Effector memory CD4-positive, alpha-beta T cell (primary cell): ENCODE data around the gene KRT26.
A peak's percentile ranks its signal among the peaks of the same experiment; 100 is the strongest.

Experiments used
- DNase-seq, 3 donors: peaks; one replicate each; pipeline ENCODE4 v3.0.0-alpha.2; 2020
- H3K27ac ChIP-seq: 2 replicates; pipeline ENCODE4 v1.7.0; 2013; ENCODE audit warnings: mild to moderate bottlenecking, low read length, moderate library complexity; ENCODE audit not compliant: insufficient read depth, poor library complexity, severe bottlenecking
- H3K27me3 ChIP-seq: replicated peaks from 2 replicates; pipeline ENCODE4 v1.7.0; 2013; ENCODE audit warnings: mild to moderate bottlenecking, low read length; ENCODE audit not compliant: insufficient read depth, control insufficient read depth, poor library complexity, severe bottlenecking
- H3K36me3 ChIP-seq: 2 replicates; pipeline ENCODE4 v1.7.0; 2013; ENCODE audit warnings: mild to moderate bottlenecking, low read length, moderate library complexity; ENCODE audit not compliant: control insufficient read depth, insufficient read depth
- H3K4me1 ChIP-seq: 2 replicates; pipeline ENCODE4 v1.7.0; 2013; ENCODE audit warnings: low read length, mild to moderate bottlenecking; ENCODE audit not compliant: control insufficient read depth, insufficient read depth, poor library complexity, severe bottlenecking
- H3K4me3 ChIP-seq: 2 replicates; pipeline ENCODE4 v1.7.0; 2013; ENCODE audit warnings: low read length, low read depth, mild to moderate bottlenecking; ENCODE audit not compliant: insufficient read depth, poor library complexity, severe bottlenecking
- H3K9me3 ChIP-seq: 2 replicates; pipeline ENCODE4 v1.7.0; 2013; ENCODE audit warnings: mild to moderate bottlenecking, low read length, moderate library complexity; ENCODE audit not compliant: control insufficient read depth
- total RNA-seq, 3 donors: gene quantifications; one replicate each; lab custom pipeline; 2026; lab: John Stamatoyannopoulos, UW

KRT26 gene, protein sequence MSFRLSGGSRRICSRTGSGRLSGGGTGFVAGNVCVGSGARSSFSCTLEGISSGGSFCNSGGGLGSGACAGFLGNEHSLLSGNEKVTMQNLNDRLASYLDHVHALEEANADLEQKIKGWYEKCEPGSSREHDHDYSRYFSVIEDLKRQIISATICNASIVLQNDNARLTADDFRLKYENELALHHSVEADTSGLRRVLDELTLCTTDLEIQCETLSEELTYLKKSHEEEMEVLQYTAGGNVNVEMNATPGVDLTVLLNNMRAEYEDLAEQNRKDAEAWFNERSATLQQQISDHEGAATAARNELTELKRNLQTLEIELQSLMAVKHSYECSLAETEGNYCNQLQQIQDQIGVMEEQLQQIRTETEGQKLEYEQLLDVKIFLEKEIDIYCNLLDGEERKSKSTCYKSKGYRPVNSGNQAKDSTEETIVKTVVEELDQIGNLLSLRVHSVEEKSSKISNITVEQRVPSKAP
- total RNA-seq = 0 reads per million in 3 donors

DNA sequence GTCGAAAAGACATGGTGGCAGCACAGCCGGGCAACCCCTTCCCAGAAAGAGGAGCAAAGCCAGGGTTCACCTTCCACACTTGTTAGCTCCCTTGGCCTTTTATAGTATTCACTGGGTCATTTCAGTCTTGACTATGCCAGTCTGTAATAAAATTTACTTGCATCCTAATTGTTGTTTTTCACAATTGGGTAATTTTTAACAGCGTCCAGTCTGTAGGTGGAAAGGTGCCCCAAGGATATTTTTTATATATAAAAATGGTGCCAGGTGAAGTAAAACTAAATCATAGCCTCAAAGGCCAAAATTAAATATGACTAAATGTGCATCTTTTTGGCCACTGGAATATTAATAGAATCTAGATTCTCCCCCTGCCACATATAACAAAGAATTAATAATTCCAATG lies at the start of gene KRT26:
TSS of gene KRT26 (minus strand) at position 101 of the 400 bp plus-strand sequence. CDS start at position 13, 88 bp downstream.
- H3K27me3 ChIP-seq = no peaks in the 10 kb centered on the region

DNA sequence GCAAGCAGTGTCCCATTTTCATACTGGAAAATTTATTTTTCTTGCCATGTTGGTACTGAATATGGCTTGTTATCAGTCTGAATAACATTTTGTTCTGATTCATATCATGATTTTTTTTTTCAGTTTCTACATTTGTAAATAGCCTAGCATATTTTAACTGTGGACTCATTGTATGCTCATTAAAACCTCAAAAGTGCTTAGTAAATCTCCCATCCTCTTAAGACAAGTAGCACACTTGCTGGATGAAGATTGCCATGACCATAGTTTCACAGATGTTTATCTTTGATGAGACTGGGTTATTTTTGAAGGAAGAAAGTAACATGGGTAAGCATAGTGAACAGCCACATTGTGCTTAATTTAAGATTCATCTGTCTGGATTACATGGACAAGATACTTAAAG lies 49.5 kb upstream of the KRT26 start:
- H3K36me3 ChIP-seq = peaks cover 3% of the 10 kb centered on the region
- no peak for DNase-seq

More for the DNA sequence above, at the start of gene KRT26:
- DNase-seq = no peak
- H3K27ac ChIP-seq = no peak within 1 kb of the TSS
- no peaks in the 10 kb centered on the region for H3K4me1 ChIP-seq
- H3K4me3 ChIP-seq = no peak within 1 kb of the TSS
- no peaks in the 10 kb centered on the region for H3K36me3 ChIP-seq
- H3K9me3 ChIP-seq = no peaks in the 10 kb centered on the region

DNA sequence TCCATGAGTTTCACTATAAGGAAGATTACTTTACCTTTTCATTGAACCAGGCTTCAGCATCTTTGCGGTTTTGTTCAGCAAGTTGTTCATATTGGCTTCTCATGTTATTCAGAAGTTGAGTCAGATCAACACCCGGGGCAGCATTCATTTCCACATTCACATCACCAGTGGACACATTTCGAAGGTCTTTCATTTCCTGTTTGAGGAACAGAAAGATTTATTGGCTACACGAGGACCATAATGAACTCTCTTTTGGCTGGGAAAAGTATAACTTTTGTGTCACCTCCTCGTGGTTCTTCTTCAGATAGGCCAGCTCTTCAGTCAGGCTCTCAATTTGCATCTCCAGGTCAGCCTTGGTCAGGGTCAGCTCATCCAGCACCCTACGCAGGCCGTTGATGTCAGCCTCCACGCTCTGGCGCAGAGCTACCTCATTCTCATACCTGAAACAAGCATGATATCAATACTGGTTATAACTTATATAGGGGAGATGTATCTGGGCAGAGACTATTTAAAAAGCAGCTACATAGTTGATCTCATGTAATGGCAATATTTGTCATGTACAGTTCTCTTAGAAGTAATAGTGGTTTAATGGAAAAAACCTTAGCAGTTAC lies 48.3 kb upstream of the KRT26 start:
- Histone ChIP-seq H3K36me3 (peaks cover 3% of the 10 kb centered on the region), H3K4me1 (peaks cover 3% of the 10 kb centered on the region), H3K27me3 (no peaks in the 10 kb centered on the region), H3K4me3 (no peak overlapping the region), H3K9me3 (no peaks in the 10 kb centered on the region), H3K27ac (no peak overlapping the region)
- no peak for DNase-seq

More for the DNA sequence above, 49.5 kb upstream of the KRT26 start:
- H3K27ac ChIP-seq = no peak overlapping the region
- no peaks in the 10 kb centered on the region for H3K27me3 ChIP-seq
- H3K4me1 ChIP-seq = peaks cover 3% of the 10 kb centered on the region
- H3K9me3 ChIP-seq = no peaks in the 10 kb centered on the region
- no peak overlapping the region for H3K4me3 ChIP-seq

DNA sequence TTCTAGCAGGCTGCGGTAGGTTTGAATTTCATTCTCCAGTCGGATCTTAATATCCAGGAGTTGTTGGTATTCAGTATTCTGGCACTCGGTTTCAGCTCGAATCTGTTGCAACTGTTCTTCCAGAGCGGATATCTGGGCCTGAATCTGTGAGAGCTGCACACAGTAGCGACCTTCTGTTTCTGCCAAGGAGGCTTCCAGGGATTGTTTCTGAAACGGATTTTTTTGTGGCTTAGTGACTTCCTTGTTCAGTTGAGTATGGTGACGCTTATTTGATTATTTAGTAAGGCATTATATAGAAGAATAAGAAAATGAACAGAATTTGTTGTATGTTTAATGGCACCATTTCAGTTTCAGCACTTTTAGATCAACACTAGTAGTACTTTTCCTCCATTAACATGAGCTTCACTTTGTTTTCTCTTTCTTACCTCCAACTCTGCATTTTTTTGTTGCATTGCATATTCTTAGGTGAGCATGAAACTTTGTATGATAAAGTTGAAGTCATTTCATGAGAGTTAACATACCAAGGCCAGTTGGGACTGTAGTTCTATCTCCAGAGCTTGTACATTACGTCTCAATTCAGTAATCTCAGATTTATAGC lies 47.6 kb upstream of the KRT26 start:
- no peak for DNase-seq
- no peak overlapping the region for H3K27ac ChIP-seq
- no peaks in the 10 kb centered on the region for H3K27me3 ChIP-seq
- peaks cover 3% of the 10 kb centered on the region for H3K36me3 ChIP-seq
- peak overlapping the region; percentile 43 for H3K4me3 ChIP-seq
- H3K9me3 ChIP-seq = no peaks in the 10 kb centered on the region
- peaks cover 3% of the 10 kb centered on the region for H3K4me1 ChIP-seq

DNA sequence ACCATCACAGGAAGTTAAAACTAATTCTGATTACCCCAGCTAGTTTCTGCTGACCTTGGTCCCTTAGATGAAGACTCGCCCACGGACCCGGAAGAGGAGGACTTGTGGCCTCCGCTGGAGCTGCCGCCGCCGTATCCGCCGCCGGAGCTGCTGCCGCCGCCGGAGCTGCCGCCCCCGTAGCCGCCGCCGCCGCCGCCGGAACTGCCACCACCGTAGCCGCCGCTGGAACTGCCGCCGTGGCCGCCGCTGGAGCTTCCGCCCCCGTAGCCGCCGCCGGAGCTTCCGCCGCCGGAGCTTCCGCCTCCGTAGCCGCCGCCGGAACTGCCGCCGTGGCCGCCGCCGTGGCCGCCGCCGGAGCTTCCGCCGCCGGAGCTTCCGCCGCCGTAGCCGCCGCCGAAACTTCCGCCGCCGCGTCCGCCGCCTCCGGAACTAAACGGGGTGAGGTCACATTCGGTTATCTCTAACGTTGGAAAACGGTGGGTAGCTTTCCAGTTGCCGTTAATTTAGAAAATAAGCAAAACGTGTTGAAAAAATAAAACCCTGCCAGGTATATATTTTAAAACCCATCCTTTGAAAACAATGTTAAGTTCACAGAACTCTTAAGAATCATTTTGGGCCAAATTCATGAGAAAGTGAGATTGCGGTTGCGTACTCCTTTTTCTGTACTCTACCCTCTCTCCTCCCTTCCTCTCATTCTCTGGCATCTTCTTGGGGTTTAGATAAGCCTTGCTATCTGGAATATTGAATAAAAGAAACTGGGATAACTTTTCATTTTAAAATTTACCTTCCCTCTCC lies 46.9 kb upstream of the KRT26 start:
- H3K4me1 ChIP-seq = peaks cover 3% of the 10 kb centered on the region
- no peaks in the 10 kb centered on the region for H3K27me3 ChIP-seq
- no peaks in the 10 kb centered on the region for H3K9me3 ChIP-seq
- H3K36me3 ChIP-seq = peaks cover 3% of the 10 kb centered on the region
- peak overlapping the region; percentile 73 for H3K27ac ChIP-seq
- peak overlapping the region; percentile 60 for H3K4me3 ChIP-seq
- peak; percentile 74 to 77 (median 77) for DNase-seq

DNA sequence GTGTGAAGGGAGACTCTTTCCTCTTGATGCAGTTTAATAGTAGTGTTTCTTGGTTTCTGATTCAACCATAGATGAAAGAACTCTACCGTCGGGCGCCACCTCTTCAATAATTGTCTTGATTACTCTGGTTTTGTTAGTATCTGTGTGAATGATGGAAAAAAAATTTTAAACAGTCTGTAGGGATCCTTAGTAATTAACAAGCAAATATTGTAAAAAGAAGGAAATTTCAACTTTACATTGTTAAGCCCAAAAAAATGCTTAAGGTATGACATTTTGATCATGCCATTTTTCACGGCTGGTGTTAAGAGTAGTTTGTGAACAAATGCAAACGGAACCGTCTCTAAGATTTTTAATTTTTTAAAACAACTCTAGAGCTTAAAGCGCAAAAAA lies 46.3 kb upstream of the KRT26 start:
- Histone ChIP-seq H3K27me3 (no peaks in the 10 kb centered on the region), H3K36me3 (peaks cover 3% of the 10 kb centered on the region), H3K9me3 (no peaks in the 10 kb centered on the region), H3K27ac (peak overlapping the region; percentile 73), H3K4me1 (peaks cover 3% of the 10 kb centered on the region), H3K4me3 (peak overlapping the region; percentile 60)
- no peak for DNase-seq

DNA sequence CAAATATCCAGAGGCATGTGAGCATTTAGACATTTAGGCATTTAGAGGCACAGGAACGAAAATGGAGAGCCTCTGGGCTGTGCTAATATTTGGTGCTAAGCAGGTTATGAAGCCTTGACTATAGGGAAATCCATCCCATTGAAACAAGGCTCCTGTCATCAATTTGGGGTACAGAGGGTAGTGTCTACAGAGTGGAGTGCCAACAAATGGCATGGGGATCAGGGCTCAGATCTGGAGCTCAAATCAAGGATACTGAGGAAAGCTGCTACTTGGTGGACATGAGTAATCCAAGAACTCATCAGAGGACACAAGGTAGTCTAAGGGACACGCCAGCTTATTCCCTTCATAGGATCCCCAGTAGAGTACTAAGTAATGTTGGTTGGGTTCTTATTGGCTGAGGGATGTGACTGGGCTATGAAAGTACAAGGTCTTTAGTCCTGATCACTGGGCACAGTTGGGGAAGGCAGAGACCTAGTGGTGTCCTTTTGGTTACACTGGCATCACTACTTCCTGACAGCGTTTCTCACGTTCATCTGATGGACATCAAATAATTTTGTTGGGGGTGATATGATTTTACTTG lies 45.2 kb upstream of the KRT26 start:
- Histone ChIP-seq H3K36me3 (peaks cover 3% of the 10 kb centered on the region), H3K9me3 (no peaks in the 10 kb centered on the region), H3K4me1 (peaks cover 3% of the 10 kb centered on the region), H3K4me3 (no peak overlapping the region), H3K27ac (no peak overlapping the region), H3K27me3 (no peaks in the 10 kb centered on the region)
- DNase-seq = no peak

DNA sequence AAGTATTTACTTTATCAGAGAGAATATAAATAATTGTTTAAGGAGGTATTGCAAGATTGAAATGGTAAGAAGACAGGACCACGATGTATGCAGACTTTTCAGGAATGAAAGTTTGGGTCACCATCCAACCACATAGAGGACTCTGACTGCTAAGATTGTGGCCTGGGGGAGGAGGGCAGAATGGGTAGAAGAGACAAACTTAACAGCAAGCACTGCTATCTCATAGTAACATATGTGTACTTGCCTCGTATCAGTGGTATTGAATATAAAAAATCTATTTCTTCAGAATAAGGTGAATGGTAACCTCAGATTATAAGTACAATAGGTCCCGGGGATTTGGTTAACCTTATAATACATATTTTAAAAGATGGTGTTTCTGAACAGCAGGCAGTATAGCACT lies 44.6 kb upstream of the KRT26 start:
- no peak for DNase-seq
- peaks cover 3% of the 10 kb centered on the region for H3K36me3 ChIP-seq
- no peak overlapping the region for H3K27ac ChIP-seq
- H3K27me3 ChIP-seq = peaks cover 1% of the 10 kb centered on the region
- H3K4me3 ChIP-seq = no peak overlapping the region
- peaks cover 3% of the 10 kb centered on the region for H3K4me1 ChIP-seq
- H3K9me3 ChIP-seq = no peaks in the 10 kb centered on the region

DNA sequence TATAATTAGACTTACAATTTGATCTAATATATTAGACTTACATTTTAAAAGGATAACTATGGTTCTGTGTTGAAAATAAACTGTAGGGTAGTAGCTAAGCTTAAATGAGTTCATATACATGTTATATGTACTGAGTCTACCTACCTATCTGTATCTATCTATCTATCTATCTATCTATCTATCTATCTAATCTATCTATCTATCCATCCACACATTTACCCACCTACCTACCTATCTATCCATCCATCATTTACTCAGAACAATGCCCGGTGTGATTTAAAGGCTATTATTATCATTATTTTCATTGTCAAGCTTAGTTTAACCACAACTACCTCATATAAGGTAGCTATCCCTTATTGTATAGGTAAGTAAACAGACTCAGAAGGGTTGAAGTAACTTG lies 43.4 kb upstream of the KRT26 start:
- Histone ChIP-seq H3K4me1 (peaks cover 3% of the 10 kb centered on the region), H3K4me3 (no peak overlapping the region), H3K27me3 (peaks cover 7% of the 10 kb centered on the region), H3K27ac (no peak overlapping the region), H3K9me3 (no peaks in the 10 kb centered on the region), H3K36me3 (peaks cover 3% of the 10 kb centered on the region)
- no peak for DNase-seq
